Ascending aorta (tissue), 2 donors: ENCODE measurements around the gene DDX31. TPM values are rescaled to one million over a fixed set of nuclear protein-coding genes. Genes with fewer than 3 reads are reported as not detected.

ENCODE experiments used
- DNase-seq, 2 donors: peaks; one replicate each; pipeline ENCODE4 v3.0.0-alpha.2; 2019; ENCODE audit warnings: low spot score in 2 of 2
- H3K27ac ChIP-seq, 2 donors: fragments of 200-600 bp; sonication (generic); one replicate each; pipeline ENCODE4 v1.5.1; 2016 to 2017; ENCODE audit warnings: mild to moderate bottlenecking in 1 of 2
- H3K27me3 ChIP-seq: fragments of 200-600 bp; sonication (generic); one replicate; pipeline ENCODE4 v1.5.1; 2017
- H3K36me3 ChIP-seq, 2 donors: fragments of 200-600 bp; sonication (generic); one replicate each; pipeline ENCODE4 v1.5.1; 2016
- H3K4me1 ChIP-seq, 2 donors: fragments of 200-600 bp; sonication (generic); one replicate each; pipeline ENCODE4 v1.5.1; 2016 to 2017; ENCODE audit warnings: mild to moderate bottlenecking in 1 of 2
- H3K4me3 ChIP-seq, 2 donors: fragments of 200-600 bp; sonication (generic); one replicate each; pipeline ENCODE4 v1.5.1; 2016 to 2017; ENCODE audit warnings: mild to moderate bottlenecking in 1 of 2
- H3K9me3 ChIP-seq, 2 donors: fragments of 200-600 bp; sonication (generic); one replicate each; pipeline ENCODE4 v1.5.1; 2016
- CTCF ChIP-seq, 3 experiments: fragments of 200-600 bp in 2 of 3; fragments of 450-650 bp in 1 of 3; sonication (generic) in 2 of 3; IDR thresholded peaks; one replicate each; pipeline ENCODE4 v1.5.1; 2016 to 2019; ENCODE audit warnings: antibody characterized with exemption in 3 of 3, mild to moderate bottlenecking in 1 of 3, moderate library complexity in 1 of 3
- intact Hi-C: fragments of 100-400 bp; cut with DNase I; formaldehyde crosslinking; loops from one replicate; pipeline ENCODE4 v1.15.1; 2023
- total RNA-seq: library from RNA; depleted of rRNA; stranded (reverse); fragments of >200 nt; gene quantifications from one replicate; pipeline ENCODE4 v1.1.0, GENCODE V29; 2016

The DDX31 gene
- total RNA-seq, 1 donor from 2014 or later = 20.4 TPM

- DNase-seq = no peak
- intact Hi-C loops = no loop called here
- Histone ChIP-seq H3K9me3 (no peaks in the 10 kb centered on the region), H3K4me1 (no peaks in the 10 kb centered on the region), H3K27me3 (peaks cover 50% of the 10 kb centered on the region), H3K4me3 (no peak overlapping the region), H3K27ac (no peak overlapping the region), H3K36me3 (no peaks in the 10 kb centered on the region)
- TF ChIP-seq CTCF (IDR thresholded peaks at IDR 0.05) = no peak
Observed at GRCh38 chr9:132582786-132583583, 86.8 kb downstream of the DDX31 start.

- Histone ChIP-seq H3K4me1 (no peaks in the 10 kb centered on the region), H3K4me3 (peak within 1 kb of the TSS; percentile 42 to 51), H3K27ac (no peak within 1 kb of the TSS), H3K27me3 (peaks cover 45% of the 10 kb centered on the region), H3K36me3 (no peaks in the 10 kb centered on the region), H3K9me3 (no peaks in the 10 kb centered on the region)
- intact Hi-C loops = no loop called here
- DNase-seq = no peak
- no peak for TF ChIP-seq CTCF (IDR thresholded peaks at IDR 0.05)
Observed at GRCh38 chr9:132582276-132582785, 87.5 kb downstream of the DDX31 start, which contains the start of gene BARHL1. Gene BARHL1, plus strand, starts transcription at chr9:132582606. Its CDS starts 192 bp downstream, at chr9:132582798.

- TF ChIP-seq CTCF (IDR thresholded peaks at IDR 0.05) = no peak
- peaks cover 38% of the 10 kb centered on the region for H3K27me3 ChIP-seq
- intact Hi-C loops = no loop called here
- DNase-seq = no peak
- no peak overlapping the region for H3K4me3 ChIP-seq
- H3K4me1 ChIP-seq = no peaks in the 10 kb centered on the region
- H3K9me3 ChIP-seq = no peaks in the 10 kb centered on the region
- no peaks in the 10 kb centered on the region for H3K36me3 ChIP-seq
- no peak overlapping the region for H3K27ac ChIP-seq
Observed at GRCh38 chr9:132579427-132579798, 90.4 kb downstream of the DDX31 start.

GRCh38 chr9:132578367-132578932 is 91.3 kb downstream of the DDX31 start:
- no peak overlapping the region for H3K4me3 ChIP-seq
- H3K4me1 ChIP-seq = no peaks in the 10 kb centered on the region
- intact Hi-C loops = no loop called here
- no peak for DNase-seq
- no peaks in the 10 kb centered on the region for H3K36me3 ChIP-seq
- peaks cover 36% of the 10 kb centered on the region for H3K27me3 ChIP-seq
- no peak for TF ChIP-seq CTCF (IDR thresholded peaks at IDR 0.05)
- no peaks in the 10 kb centered on the region for H3K9me3 ChIP-seq
- H3K27ac ChIP-seq = no peak overlapping the region

- Histone ChIP-seq H3K4me1 (no peaks in the 10 kb centered on the region), H3K27me3 (peaks cover 25% of the 10 kb centered on the region), H3K36me3 (no peaks in the 10 kb centered on the region), H3K4me3 (no peak overlapping the region), H3K9me3 (no peaks in the 10 kb centered on the region), H3K27ac (no peak overlapping the region)
- no peak for TF ChIP-seq CTCF (IDR thresholded peaks at IDR 0.05)
- intact Hi-C loops = no loop called here
- DNase-seq = no peak
Observed at GRCh38 chr9:132577119-132577518, 92.7 kb downstream of the DDX31 start.
